ENCODE results near the gene CDH5.

- TF ChIP-seq, protein P1, sequence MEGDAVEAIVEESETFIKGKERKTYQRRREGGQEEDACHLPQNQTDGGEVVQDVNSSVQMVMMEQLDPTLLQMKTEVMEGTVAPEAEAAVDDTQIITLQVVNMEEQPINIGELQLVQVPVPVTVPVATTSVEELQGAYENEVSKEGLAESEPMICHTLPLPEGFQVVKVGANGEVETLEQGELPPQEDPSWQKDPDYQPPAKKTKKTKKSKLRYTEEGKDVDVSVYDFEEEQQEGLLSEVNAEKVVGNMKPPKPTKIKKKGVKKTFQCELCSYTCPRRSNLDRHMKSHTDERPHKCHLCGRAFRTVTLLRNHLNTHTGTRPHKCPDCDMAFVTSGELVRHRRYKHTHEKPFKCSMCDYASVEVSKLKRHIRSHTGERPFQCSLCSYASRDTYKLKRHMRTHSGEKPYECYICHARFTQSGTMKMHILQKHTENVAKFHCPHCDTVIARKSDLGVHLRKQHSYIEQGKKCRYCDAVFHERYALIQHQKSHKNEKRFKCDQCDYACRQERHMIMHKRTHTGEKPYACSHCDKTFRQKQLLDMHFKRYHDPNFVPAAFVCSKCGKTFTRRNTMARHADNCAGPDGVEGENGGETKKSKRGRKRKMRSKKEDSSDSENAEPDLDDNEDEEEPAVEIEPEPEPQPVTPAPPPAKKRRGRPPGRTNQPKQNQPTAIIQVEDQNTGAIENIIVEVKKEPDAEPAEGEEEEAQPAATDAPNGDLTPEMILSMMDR (IDR thresholded peaks at IDR 0.05; ENCODE audit: insufficient read depth, low read length, poor library complexity, severe bottlenecking): no peak
- TF ChIP-seq EZH2phosphoT487 (conservative IDR thresholded peaks at IDR 0.05; ENCODE audit: low read length): no peak
Observed at GRCh38 chr16:66408163-66409048, 41.9 kb downstream of the CDH5 start.

Data from SU-DHL-6 (cell line).